ENCODE measurements around the gene SLC22A4.

SLC22A4 gene

GRCh38 chr5:132380741-132381140 is 86.5 kb downstream of the SLC22A4 start:
- DNase-seq, result no peak

GRCh38 chr5:132381614-132382013 is 87.4 kb downstream of the SLC22A4 start:
- DNase-seq, result no peak

DNA sequence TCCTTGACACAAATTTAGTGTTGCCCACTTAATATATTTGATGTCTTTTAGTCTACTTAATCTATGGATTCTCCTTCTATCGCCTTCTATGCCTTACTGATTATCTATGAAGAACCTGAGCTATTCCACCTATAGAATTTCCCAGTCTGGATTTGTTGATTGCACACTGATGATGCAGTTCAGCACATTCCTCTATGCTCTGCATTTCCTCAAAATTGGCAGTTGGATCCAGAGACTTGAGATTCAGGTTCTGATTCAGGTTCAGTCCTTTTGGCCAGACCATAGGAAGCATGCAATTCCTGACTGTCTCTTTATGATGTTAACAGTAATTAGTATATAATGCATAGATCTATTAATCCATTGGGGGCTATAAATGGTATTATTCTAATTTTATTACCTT is 89.1 kb downstream of the SLC22A4 start:
- DNase-seq, result no peak

GRCh38 chr5:132383984-132384383 is 89.8 kb downstream of the SLC22A4 start:
- no peak for DNase-seq

- DNase-seq, result no peak
These were observed 90.4 kb downstream of the SLC22A4 start for GRCh38 chr5:132384506-132385050.

- DNase-seq, result peak; percentile 57
These were observed 91.3 kb downstream of the SLC22A4 start for GRCh38 chr5:132385326-132386105.

DNA sequence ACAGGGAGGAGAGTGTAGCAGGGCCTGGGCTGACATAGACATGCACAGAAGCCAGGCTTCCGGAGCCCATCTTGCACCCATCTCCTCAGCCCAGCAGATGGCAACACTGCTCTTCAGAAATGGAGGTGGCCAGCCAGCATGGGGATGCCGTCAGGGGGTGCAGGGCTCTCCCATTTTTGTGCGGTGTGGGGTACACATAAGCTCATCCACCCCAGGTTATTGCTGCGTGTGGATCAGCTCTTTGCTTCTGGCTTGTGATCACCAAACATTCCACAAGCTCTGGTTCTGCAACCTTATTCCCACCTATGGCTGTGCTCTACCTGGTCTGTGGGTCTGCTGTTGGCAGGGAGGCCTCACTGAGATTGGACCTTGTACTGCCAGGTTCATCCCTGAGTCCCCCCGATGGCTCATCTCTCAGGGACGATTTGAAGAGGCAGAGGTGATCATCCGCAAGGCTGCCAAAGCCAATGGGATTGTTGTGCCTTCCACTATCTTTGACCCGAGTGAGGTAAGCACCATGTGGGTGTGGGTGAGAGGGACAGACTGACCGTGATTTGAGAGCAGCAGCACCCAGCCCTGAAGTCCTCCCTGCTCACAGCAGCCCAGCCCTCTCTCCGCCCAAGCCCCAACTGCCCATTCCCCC is 92.6 kb downstream of the SLC22A4 start:
- DNase-seq, result peak; percentile 77

- DNase-seq, result no peak
These were observed 93.5 kb downstream of the SLC22A4 start for GRCh38 chr5:132387640-132388117.

DNA sequence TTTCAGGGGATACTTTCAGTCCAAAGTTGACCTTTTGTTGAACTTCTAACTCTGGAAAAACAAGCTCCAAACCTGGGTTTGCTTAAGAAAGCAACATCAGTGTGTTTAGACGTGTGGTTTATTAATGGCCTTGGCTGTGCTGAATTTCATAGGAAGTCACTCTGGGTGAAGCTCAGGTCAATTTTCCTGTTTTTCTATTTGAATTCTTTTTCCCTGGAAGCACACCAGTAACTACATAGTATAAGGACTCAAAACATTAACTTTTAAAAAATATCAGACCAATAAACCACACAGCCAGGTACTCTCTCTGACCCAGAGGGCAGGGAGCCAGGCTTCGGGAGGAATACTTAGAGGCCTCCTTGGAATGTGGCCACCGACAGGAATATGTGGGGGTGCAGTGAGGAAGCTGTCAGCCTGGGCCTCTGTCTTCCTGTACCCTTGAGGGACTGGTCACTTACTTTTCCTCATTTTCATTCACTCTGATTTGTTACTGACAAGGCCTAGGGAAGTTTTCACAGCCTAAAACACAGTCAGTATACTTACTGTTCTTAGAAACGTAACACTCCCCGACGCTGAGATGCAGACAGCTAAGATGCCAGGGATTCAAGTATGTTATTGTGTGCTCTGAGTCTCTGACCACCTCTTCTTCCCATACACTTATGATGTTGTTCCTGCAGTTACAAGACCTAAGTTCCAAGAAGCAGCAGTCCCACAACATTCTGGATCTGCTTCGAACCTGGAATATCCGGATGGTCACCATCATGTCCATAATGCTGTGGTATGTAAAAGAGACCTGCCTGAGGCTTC is 94.3 kb downstream of the SLC22A4 start:
- no peak for DNase-seq

GRCh38 chr5:132389051-132389331 is 94.8 kb downstream of the SLC22A4 start:
- no peak for DNase-seq

GRCh38 chr5:132389585-132390286 is 95.5 kb downstream of the SLC22A4 start:
- DNase-seq, result no peak

GRCh38 chr5:132391247-132391646 is 97.1 kb downstream of the SLC22A4 start:
- no peak for DNase-seq

- DNase-seq, result no peak
These were observed 97.7 kb downstream of the SLC22A4 start for GRCh38 chr5:132391870-132392269.

DNA sequence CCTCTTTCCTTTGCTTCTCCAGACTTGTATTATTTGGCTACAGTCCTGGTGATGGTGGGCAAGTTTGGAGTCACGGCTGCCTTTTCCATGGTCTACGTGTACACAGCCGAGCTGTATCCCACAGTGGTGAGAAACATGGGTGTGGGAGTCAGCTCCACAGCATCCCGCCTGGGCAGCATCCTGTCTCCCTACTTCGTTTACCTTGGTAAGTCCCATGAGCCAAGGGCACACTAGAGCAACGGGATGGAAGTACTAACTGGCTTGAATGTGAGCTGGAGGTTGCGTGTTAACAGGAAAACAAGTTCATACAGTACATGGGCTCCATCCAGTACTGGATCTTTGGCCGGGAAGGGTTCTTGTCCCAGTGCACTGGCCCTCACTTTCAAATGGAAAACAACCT is 98.2 kb downstream of the SLC22A4 start:
- DNase-seq, result no peak

GRCh38 chr5:132392978-132393825 is 99.0 kb downstream of the SLC22A4 start:
- no peak for DNase-seq

All from activated CD4-positive, alpha-beta T cell treated with anti-CD3 and anti-CD28 coated beads, Interleukin-2, amount 50 U/mL, for 1 hour (primary cell).